K562 (cell line): Measurements from ENCODE around the gene ACACB. TPM values are rescaled to one million over a fixed set of nuclear protein-coding genes. Genes with fewer than 3 reads are reported as not detected.

ENCODE experiments used
- ATAC-seq: fragments of 200-7000 bp; cut with Tn5 transposase; 3 replicates; pipeline ENCODE4 v1.9.1; 2020; ENCODE audit warnings: moderate library complexity
- BruUV-seq: library from RNA; stranded (reverse); fragments of 400-500 nt; replicated peaks from 2 replicates; lab custom pipeline; 2021; lab: Mats Ljungman, UMichigan
- CTCF ChIA-PET: fragments of 300-600 bp; formaldehyde crosslinking; extraction: SDS; loops from one replicate; lab custom pipeline; 2021; ENCODE audit warnings: low intra/inter-chr PET ratio; lab: Yijun Ruan, JAX
- POLR2A ChIA-PET: fragments of 300-600, 350-650 bp; sonication (Branson Sonifier 250); formaldehyde crosslinking; extraction: SDS; loops from one replicate; lab custom pipeline; 2021; ENCODE audit warnings: antibody characterized with exemption, inconsistent platforms; lab: Yijun Ruan, JAX
- DNase-seq, 4 experiments: peaks; one replicate each; pipeline versions ENCODE4 v3.0.0 to v3.0.0-alpha.2; 2011 to 2018; ENCODE audit warnings: low spot score in 3 of 4, mixed read lengths in 3 of 4; ENCODE audit errors: extremely low read depth in 1 of 4
- FAIRE-seq: peaks from 2 replicates; lab custom pipeline; 2011; peaks lifted over from hg19 to GRCh38; lab: Jason Lieb, UNC
- H2AFZ ChIP-seq: 2 replicates; pipeline ENCODE4 v1.6.0; 2011; ENCODE audit warnings: low read depth, low read length, control low read depth, inconsistent platforms
- H3K27ac ChIP-seq: fragments of 200-600 bp; 3 replicates; pipeline ENCODE4 v1.8.0; 2011; ENCODE audit warnings: low read depth, mild to moderate bottlenecking, control low read depth, inconsistent platforms, low read length, moderate library complexity, mixed read lengths; ENCODE audit errors: extremely low read depth
- H3K27me3 ChIP-seq, 2 experiments: fragments of 300-600 bp in 1 of 2; 2 replicates in 1 of 2; 3 replicates in 1 of 2; pipeline versions ENCODE4 v1.6.0 to v1.8.0; 2011; ENCODE audit warnings: inconsistent platforms in 2 of 2, low read length in 2 of 2, mild to moderate bottlenecking in 1 of 2, mixed read lengths in 1 of 2, moderate library complexity in 1 of 2; ENCODE audit not compliant: control insufficient read depth in 2 of 2, insufficient read depth in 2 of 2
- H3K36me3 ChIP-seq: fragments of 300-600 bp; 3 replicates; pipeline ENCODE4 v1.8.0; 2011; ENCODE audit warnings: mild to moderate bottlenecking, low read length, inconsistent platforms; ENCODE audit not compliant: control insufficient read depth, insufficient read depth
- H3K4me1 ChIP-seq, 2 experiments: fragments of 200-600 bp in 1 of 2; replicated peaks in 1 of 2; 2 replicates in 1 of 2; 3 replicates in 1 of 2; pipeline versions ENCODE4 v1.5.1 to v1.8.0; 2011; ENCODE audit warnings: inconsistent platforms in 2 of 2, low read length in 2 of 2, mild to moderate bottlenecking in 1 of 2, mixed read lengths in 1 of 2, moderate library complexity in 1 of 2; ENCODE audit not compliant: control insufficient read depth in 2 of 2, insufficient read depth in 2 of 2
- H3K4me2 ChIP-seq: 2 replicates; pipeline ENCODE4 v1.6.1; 2011; ENCODE audit warnings: low read length, control low read depth, inconsistent platforms, mixed read lengths; ENCODE audit not compliant: insufficient read depth
- H3K4me3 ChIP-seq: fragments of 200-600 bp; sonication (generic), shearing (Covaris generic); 2 replicates; pipeline ENCODE4 v1.5.1; 2016; ENCODE audit warnings: control low read depth, inconsistent platforms
- H3K79me2 ChIP-seq: fragments of 200-600 bp; 3 replicates; pipeline ENCODE4 v1.8.0; 2011; ENCODE audit warnings: low read length, inconsistent platforms; ENCODE audit not compliant: control insufficient read depth, insufficient read depth
- H3K9ac ChIP-seq, 2 experiments: 2 replicates each; pipeline versions ENCODE4 v1.6.0 to v1.6.1; 2011; ENCODE audit warnings: low read depth in 2 of 2, low read length in 2 of 2, control low read depth in 1 of 2, inconsistent platforms in 1 of 2, mild to moderate bottlenecking in 1 of 2, mixed read lengths in 1 of 2; ENCODE audit not compliant: insufficient read depth in 1 of 2
- H3K9me1 ChIP-seq: one replicate; pipeline ENCODE4 v1.6.0; 2011; ENCODE audit warnings: inconsistent platforms, mild to moderate bottlenecking, low read length, moderate library complexity; ENCODE audit not compliant: control insufficient read depth, insufficient read depth
- H3K9me3 ChIP-seq: replicated peaks from 2 replicates; pipeline ENCODE4 v1.5.1; 2011; ENCODE audit warnings: low read depth, low read length, inconsistent platforms; ENCODE audit not compliant: control insufficient read depth, insufficient read depth
- H4K20me1 ChIP-seq: replicated peaks from 2 replicates; pipeline ENCODE4 v1.6.1; 2011; ENCODE audit warnings: low read length, inconsistent platforms, mixed read lengths; ENCODE audit not compliant: control insufficient read depth, insufficient read depth
- ATF1 ChIP-seq, 2 experiments: fragments of 450-650 bp in 1 of 2; IDR thresholded peaks; 2 replicates each; pipeline ENCODE4 v1.6.1; 2016; ENCODE audit warnings: missing compliant biosample characterization in 1 of 2, missing genetic modification characterization in 1 of 2
- RBM25 ChIP-seq: fragments of 200-400 bp; formaldehyde crosslinking; IDR thresholded peaks from 2 replicates; pipeline ENCODE4 v1.6.1; 2018; ENCODE audit warnings: low read length, low read depth, moderate library complexity; ENCODE audit not compliant: severe bottlenecking
- SRSF7 ChIP-seq: fragments of 200-400 bp; formaldehyde crosslinking; optimal IDR thresholded peaks from 2 replicates; pipeline ENCODE3; 2017; ENCODE audit warnings: mild to moderate bottlenecking, low read depth, low read length
- TAF9B ChIP-seq: fragments of 450-650 bp; IDR thresholded peaks from 2 replicates; pipeline ENCODE4 v1.6.1; 2018; ENCODE audit warnings: mild to moderate bottlenecking; ENCODE audit not compliant: partially characterized antibody
- ZNF239 ChIP-seq: fragments of 250-450 bp; sonication (Bioruptor Pico); IDR thresholded peaks from 2 replicates; pipeline ENCODE4 v1.4.0; 2020; ENCODE audit warnings: mild to moderate bottlenecking
- WGBS: fragments of 100-300 bp; shearing (Covaris generic); methylation state at CpG from one replicate; pipeline ENCODE4 v1.1.6; 2016; ENCODE audit warnings: low coverage, mixed read lengths; ENCODE audit not compliant: insufficient coverage; ENCODE audit errors: missing lambda C conversion rate; 5-methylcytosine and 5-hydroxymethylcytosine counted together
- in situ Hi-C: fragments of 300-500 bp; cut with MboI; formaldehyde crosslinking; loops from 4 replicates; pipeline ENCODE4 v1.15.0; 2018; ENCODE audit warnings: inconsistent platforms, mixed read lengths
- intact Hi-C: fragments of 100-400 bp; cut with micrococcal nuclease; formaldehyde crosslinking; loops from 2 replicates; pipeline ENCODE4 v1.14.2; 2022
- polyA plus RNA-seq, 8 experiments: library from polyadenylated mRNA; depleted of rRNA in 4 of 8; stranded (reverse) in 5 of 8; unstranded in 3 of 8; fragments of >200 nt; fragmentation: Nextera tagmentation in 2 of 8; fragmentation: Illumina TruSeq in 1 of 8; extraction: Ambion mirVana in 2 of 8; extraction: Trizol in 1 of 8; gene quantifications; 2 replicates each; pipeline versions ENCODE4 v1.2.1 to v1.2.3, GENCODE V29; 2011 to 2014; ENCODE audit warnings: inconsistent platforms in 1 of 8, missing spikeins in 1 of 8
- total RNA-seq, 7 experiments: library from RNA; depleted of rRNA in 6 of 7; stranded (reverse); fragments of >200 nt in 6 of 7; fragmentation: Illumina TruSeq in 2 of 7; extraction: Trizol in 2 of 7; gene quantifications; 2 replicates each; pipeline versions ENCODE4 v1.2.1 to v1.2.3, GENCODE V29; 2011 to 2021; ENCODE audit warnings: low replicate concordance in 1 of 7
- TF ChIP-seq, protein P1 (sequence below): sonication (generic); IDR thresholded peaks from 2 replicates; pipeline ENCODE4 v1.6.1; 2016
- TF ChIP-seq, protein P2 (sequence below): fragments of 250-450 bp; sonication (Bioruptor Pico); IDR thresholded peaks from 2 replicates; pipeline ENCODE4 v1.4.0; 2020

The ACACB gene
- total and polyA plus RNA-seq, 9 of the 15 experiments (the other 6 are each of a cell fraction or from before 2014, with no cell fraction given): 0.10 to 2.5 (median 0.83) TPM

DNA sequence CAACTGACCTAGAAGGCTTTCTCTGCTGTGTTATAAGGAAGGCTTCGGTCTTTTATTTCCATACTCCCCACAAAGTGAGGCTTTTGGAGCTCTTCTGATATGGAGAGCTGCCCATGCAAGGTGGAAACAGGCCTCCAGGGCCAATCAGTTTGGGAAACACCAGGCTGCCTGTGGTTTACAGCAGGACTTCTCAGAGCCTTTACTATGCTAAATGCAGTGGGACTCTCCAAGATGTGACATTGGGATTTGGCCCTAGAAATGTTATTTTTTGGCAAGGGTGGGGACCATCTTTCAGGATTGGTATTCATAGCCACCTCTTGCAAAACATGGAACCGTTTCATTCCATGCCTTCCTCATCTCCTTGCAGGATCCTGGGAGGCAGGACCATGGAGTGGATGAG is 3.7 kb downstream of the ACACB start:
- no peak overlapping the region for H3K9ac ChIP-seq
- intact Hi-C loops: no loop called here
- no peak for DNase-seq
- H3K4me2 ChIP-seq: no peak overlapping the region
- no peaks in the 10 kb centered on the region for H3K79me2 ChIP-seq
- peaks cover 0 to 5% of the 10 kb centered on the region in 2 experiments; a peak in 3 of 5 replicates for H3K27me3 ChIP-seq
- BruUV-seq: no TSS peak
- TF ChIP-seq, protein P1, sequence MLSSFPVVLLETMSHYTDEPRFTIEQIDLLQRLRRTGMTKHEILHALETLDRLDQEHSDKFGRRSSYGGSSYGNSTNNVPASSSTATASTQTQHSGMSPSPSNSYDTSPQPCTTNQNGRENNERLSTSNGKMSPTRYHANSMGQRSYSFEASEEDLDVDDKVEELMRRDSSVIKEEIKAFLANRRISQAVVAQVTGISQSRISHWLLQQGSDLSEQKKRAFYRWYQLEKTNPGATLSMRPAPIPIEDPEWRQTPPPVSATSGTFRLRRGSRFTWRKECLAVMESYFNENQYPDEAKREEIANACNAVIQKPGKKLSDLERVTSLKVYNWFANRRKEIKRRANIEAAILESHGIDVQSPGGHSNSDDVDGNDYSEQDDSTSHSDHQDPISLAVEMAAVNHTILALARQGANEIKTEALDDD: no peak
- TF ChIP-seq SRSF7 (no peak), RBM25 (peak; percentile 25), ZNF239 (CRISPR knock-in tag) (peak; percentile 99)
- no peaks in the 10 kb centered on the region for H3K36me3 ChIP-seq
- in situ Hi-C loops: no loop called here
- H3K4me3 ChIP-seq: no peak overlapping the region
- 14% methylated on average over 2 of the region's 2 CpGs for WGBS
- ChIA-PET CTCF (no interaction called here), POLR2A (interaction anchor here (0.5 to 0.7 kb wide), 2 partner anchors 38 to 124 kb away, joined by 3 read pairs; no protein-coding TSS in a partner anchor)
- H2AFZ ChIP-seq: no peak overlapping the region
- H4K20me1 ChIP-seq: no peaks in the 10 kb centered on the region
- ATAC-seq: no peak
- H3K27ac ChIP-seq: no peak overlapping the region
- peaks cover 0 to 7% of the 10 kb centered on the region in 2 experiments; a peak in 2 of 5 replicates for H3K4me1 ChIP-seq
- FAIRE-seq: no peak
- H3K9me1 ChIP-seq: no peaks in the 10 kb centered on the region
- H3K9me3 ChIP-seq: no peaks in the 10 kb centered on the region

GRCh38 chr12:109120557-109120956 is 4.2 kb downstream of the ACACB start:
- Histone ChIP-seq H4K20me1 (no peaks in the 10 kb centered on the region), H3K4me2 (no peak overlapping the region), H3K9me1 (no peaks in the 10 kb centered on the region), H3K27me3 (peaks cover under 1 to 5% of the 10 kb centered on the region in 2 experiments; a peak in 3 of 5 replicates), H2AFZ (no peak overlapping the region), H3K4me1 (peaks cover 0 to 7% of the 10 kb centered on the region in 2 experiments; a peak in 2 of 5 replicates), H3K36me3 (no peaks in the 10 kb centered on the region), H3K79me2 (no peaks in the 10 kb centered on the region), H3K4me3 (no peak overlapping the region), H3K9ac (no peak overlapping the region), H3K27ac (no peak overlapping the region), H3K9me3 (no peaks in the 10 kb centered on the region)
- no peak for FAIRE-seq
- ChIA-PET POLR2A (interaction anchor here (0.5 kb wide), 1 partner anchor 38 kb away, joined by 3 read pairs; no protein-coding TSS in a partner anchor), CTCF (no interaction called here)
- BruUV-seq: no TSS peak
- 13% methylated on average over 4 of the region's 4 CpGs for WGBS
- no peak for ATAC-seq
- DNase-seq: no peak
- in situ Hi-C loops: no loop called here
- intact Hi-C loops: no loop called here
- no peak for TF ChIP-seq TAF9B
- no peak for TF ChIP-seq ATF1 (CRISPR knock-in tag; IDR thresholded peaks at IDR 0.05)
- no peak for TF ChIP-seq ATF1 (tag; IDR thresholded peaks at IDR 0.05)
- TF ChIP-seq, protein P2, sequence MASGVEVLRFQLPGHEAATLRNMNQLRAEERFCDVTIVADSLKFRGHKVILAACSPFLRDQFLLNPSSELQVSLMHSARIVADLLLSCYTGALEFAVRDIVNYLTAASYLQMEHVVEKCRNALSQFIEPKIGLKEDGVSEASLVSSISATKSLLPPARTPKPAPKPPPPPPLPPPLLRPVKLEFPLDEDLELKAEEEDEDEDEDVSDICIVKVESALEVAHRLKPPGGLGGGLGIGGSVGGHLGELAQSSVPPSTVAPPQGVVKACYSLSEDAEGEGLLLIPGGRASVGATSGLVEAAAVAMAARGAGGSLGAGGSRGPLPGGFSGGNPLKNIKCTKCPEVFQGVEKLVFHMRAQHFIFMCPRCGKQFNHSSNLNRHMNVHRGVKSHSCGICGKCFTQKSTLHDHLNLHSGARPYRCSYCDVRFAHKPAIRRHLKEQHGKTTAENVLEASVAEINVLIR: no peak
